H1 (cell line): Measurements from ENCODE around the gene CHRNG. TPM values are rescaled to one million over a fixed set of nuclear protein-coding genes. Genes with fewer than 3 reads are reported as not detected.

Experiments used
- CBX8 ChIP-seq: fragments of 300-800, 300-1000 bp; sonication (generic); IDR thresholded peaks from 2 replicates; pipeline ENCODE4 v1.7.1; 2016; ENCODE audit warnings: low read depth, low read length, borderline replicate concordance
- CEBPB ChIP-seq: IDR thresholded peaks from 2 replicates; pipeline ENCODE4 v1.6.1; 2012; ENCODE audit warnings: low read depth, low read length
- EZH2 ChIP-seq: fragments of 200-600 bp; sonication (generic); IDR thresholded peaks from 2 replicates; pipeline ENCODE4 v1.7.1; 2012; ENCODE audit warnings: low read depth, mild to moderate bottlenecking, moderate library complexity, low read length, inconsistent platforms; ENCODE audit not compliant: severe bottlenecking
- FOSL1 ChIP-seq: IDR thresholded peaks from 2 replicates; pipeline ENCODE4 v1.6.1; 2011; ENCODE audit warnings: mild to moderate bottlenecking, low read depth, low read length, moderate library complexity; ENCODE audit not compliant: insufficient read depth
- HDAC2 ChIP-seq, 2 experiments: fragments of 300-600 bp in 1 of 2; sonication (generic) in 1 of 2; IDR thresholded peaks; 2 replicates each; pipeline ENCODE4 v1.6.1; 2011 to 2012; ENCODE audit warnings: low read depth in 2 of 2, low read length in 2 of 2, mild to moderate bottlenecking in 2 of 2, moderate library complexity in 2 of 2, borderline replicate concordance in 1 of 2, inconsistent platforms in 1 of 2
- HDAC6 ChIP-seq: IDR thresholded peaks from one replicate; pipeline ENCODE4 v1.7.1; 2012; ENCODE audit warnings: low read depth, mild to moderate bottlenecking, inconsistent platforms, low read length, moderate library complexity
- KDM1A ChIP-seq: fragments of 200-600, 300-600 bp; sonication (generic); IDR thresholded peaks from 2 replicates; pipeline ENCODE4 v1.7.1; 2016; ENCODE audit warnings: mild to moderate bottlenecking, low read length, borderline replicate concordance
- KDM5A ChIP-seq: fragments of 200-600 bp; IDR thresholded peaks from 2 replicates; pipeline ENCODE4 v1.7.1; 2012; ENCODE audit warnings: mild to moderate bottlenecking, low read length, inconsistent platforms, mixed read lengths
- NANOG ChIP-seq: IDR thresholded peaks from 2 replicates; pipeline ENCODE4 v1.6.1; 2011; ENCODE audit warnings: low read length, low read depth, mild to moderate bottlenecking, inconsistent platforms; ENCODE audit not compliant: insufficient read depth, poor library complexity, severe bottlenecking
- NRF1 ChIP-seq: IDR thresholded peaks from 2 replicates; pipeline ENCODE4 v1.6.1; 2011; ENCODE audit warnings: mild to moderate bottlenecking, low read depth, low read length, improper control_type of control experiment
- PHF8 ChIP-seq: fragments of 200-600 bp; sonication (generic); conservative IDR thresholded peaks from 2 replicates; pipeline ENCODE4 v1.7.1; 2012; ENCODE audit warnings: low read depth, mild to moderate bottlenecking, inconsistent platforms, low read length, moderate library complexity
- POU5F1 ChIP-seq: IDR thresholded peaks from 2 replicates; pipeline ENCODE4 v1.6.1; 2011; ENCODE audit warnings: low read depth, mild to moderate bottlenecking, low read length, moderate library complexity
- SIRT6 ChIP-seq: IDR thresholded peaks from one replicate; pipeline ENCODE4 v1.7.1; 2012; ENCODE audit warnings: low read length, inconsistent platforms
- SIX5 ChIP-seq: IDR thresholded peaks from 2 replicates; pipeline ENCODE4 v1.6.1; 2011; ENCODE audit warnings: mild to moderate bottlenecking, low read depth, low read length
- SP1 ChIP-seq: IDR thresholded peaks from 2 replicates; pipeline ENCODE4 v1.6.1; 2011; ENCODE audit warnings: low read depth, low read length
- TAF7 ChIP-seq: optimal IDR thresholded peaks from 2 replicates; pipeline ENCODE3; 2011; ENCODE audit warnings: low read depth, mild to moderate bottlenecking, inconsistent platforms, low read length, moderate library complexity, borderline replicate concordance
- TCF12 ChIP-seq: IDR thresholded peaks from 2 replicates; pipeline ENCODE4 v1.6.1; 2011; ENCODE audit warnings: low read depth, mild to moderate bottlenecking, low read length
- TEAD4 ChIP-seq: IDR thresholded peaks from 2 replicates; pipeline ENCODE4 v1.6.1; 2012; ENCODE audit warnings: low read depth, low read length, inconsistent platforms, mixed read lengths
- YY1 ChIP-seq: IDR thresholded peaks from 2 replicates; pipeline ENCODE4 v1.6.1; 2011; ENCODE audit warnings: low read depth, mild to moderate bottlenecking, low read length
- polyA plus RNA-seq, 7 experiments: library from polyadenylated mRNA; depleted of rRNA in 3 of 7; stranded (reverse) in 5 of 7; unstranded in 2 of 7; fragments of >200 nt in 5 of 7; fragments of 200-250 nt in 2 of 7; gene quantifications; 1 replicate in 5 of 7; 2 replicates in 1 of 7; 4 replicates in 1 of 7; pipeline versions ENCODE4 v1.2.1 to v1.2.3, GENCODE V29; 2011 to 2013; ENCODE audit warnings: missing spikeins in 2 of 7, mixed read lengths in 2 of 7
- total RNA-seq: library from RNA; stranded (reverse); fragmentation: NEBNext Ultra II Directional; extraction: Animal tissue kit (Norgen Biotek cat#: 25700); gene quantifications from 2 replicates; pipeline ENCODE4 v1.2.1, GENCODE V29; 2021
- TF ChIP-seq, protein P1 (sequence below): IDR thresholded peaks from 2 replicates; pipeline ENCODE4 v1.6.1; 2012; ENCODE audit warnings: low read length, inconsistent platforms
- TF ChIP-seq, protein P2 (sequence below): IDR thresholded peaks from 2 replicates; pipeline ENCODE4 v1.6.1; 2012; ENCODE audit warnings: inconsistent platforms

CHRNG gene
- total and polyA plus RNA-seq, 2 of the 8 experiments (the other 6 are each of a cell fraction or from before 2014, with no cell fraction given): 0.05 TPM; not detected in 1

DNA sequence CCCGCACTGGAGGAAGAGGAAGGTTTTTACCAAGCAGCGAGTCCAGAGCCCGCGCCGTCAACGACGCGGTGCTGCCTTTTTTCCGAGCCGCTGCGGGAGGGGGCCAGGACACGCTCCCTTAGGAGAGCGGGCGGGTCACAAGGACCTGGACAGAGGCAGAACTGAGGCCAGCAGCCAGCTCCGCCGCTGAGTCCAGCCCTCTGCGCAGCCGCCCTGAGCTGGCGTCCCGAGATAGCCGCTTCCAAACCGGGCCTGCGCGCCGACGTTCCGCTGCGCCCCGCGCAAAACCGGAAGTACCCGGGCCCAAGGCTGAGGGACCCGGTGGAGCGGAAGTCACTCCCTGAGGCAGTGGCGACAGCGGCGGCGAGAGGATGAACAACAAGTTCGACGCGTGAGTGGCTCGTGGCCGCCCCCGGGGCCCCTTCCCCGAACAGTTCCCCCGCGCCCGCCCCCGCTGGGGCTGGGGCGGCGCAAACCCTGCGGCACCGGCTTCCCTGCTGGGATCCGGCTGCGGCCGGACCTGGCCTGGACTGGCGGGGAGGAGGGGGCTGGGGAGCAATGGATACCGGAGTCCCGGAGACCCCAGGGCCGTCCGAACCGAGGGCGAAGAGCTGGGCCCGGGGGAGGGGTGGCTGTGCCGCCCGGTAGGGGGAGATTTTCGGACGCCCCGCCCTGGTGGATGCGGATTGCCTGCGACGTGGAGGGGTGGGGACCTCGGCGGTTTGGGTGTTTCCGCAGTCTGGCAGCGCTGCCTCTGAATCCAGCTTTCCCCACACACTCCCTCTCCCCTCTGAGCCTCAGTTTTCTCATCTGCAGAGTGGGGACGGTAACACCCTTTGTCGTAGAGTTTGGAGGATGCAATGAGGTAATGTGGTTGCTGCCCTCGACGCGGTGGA, 11.1 kb downstream of the CHRNG start, which contains the start of the genes EIF4E2 and TIGD1 (continued):
- TF ChIP-seq, protein P1, sequence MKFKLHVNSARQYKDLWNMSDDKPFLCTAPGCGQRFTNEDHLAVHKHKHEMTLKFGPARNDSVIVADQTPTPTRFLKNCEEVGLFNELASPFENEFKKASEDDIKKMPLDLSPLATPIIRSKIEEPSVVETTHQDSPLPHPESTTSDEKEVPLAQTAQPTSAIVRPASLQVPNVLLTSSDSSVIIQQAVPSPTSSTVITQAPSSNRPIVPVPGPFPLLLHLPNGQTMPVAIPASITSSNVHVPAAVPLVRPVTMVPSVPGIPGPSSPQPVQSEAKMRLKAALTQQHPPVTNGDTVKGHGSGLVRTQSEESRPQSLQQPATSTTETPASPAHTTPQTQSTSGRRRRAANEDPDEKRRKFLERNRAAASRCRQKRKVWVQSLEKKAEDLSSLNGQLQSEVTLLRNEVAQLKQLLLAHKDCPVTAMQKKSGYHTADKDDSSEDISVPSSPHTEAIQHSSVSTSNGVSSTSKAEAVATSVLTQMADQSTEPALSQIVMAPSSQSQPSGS: peak; percentile 10; the same call in 1 of the 2 replicates
- TF ChIP-seq HDAC6: no peak
- peak; percentile 97 for TF ChIP-seq PHF8
- TF ChIP-seq KDM1A: peak; percentile 97
- TF ChIP-seq, protein P2, sequence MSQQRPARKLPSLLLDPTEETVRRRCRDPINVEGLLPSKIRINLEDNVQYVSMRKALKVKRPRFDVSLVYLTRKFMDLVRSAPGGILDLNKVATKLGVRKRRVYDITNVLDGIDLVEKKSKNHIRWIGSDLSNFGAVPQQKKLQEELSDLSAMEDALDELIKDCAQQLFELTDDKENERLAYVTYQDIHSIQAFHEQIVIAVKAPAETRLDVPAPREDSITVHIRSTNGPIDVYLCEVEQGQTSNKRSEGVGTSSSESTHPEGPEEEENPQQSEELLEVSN: peak; percentile 94
- TF ChIP-seq NANOG: peak; percentile 24
- peak; percentile 92 for TF ChIP-seq TAF7
- TF ChIP-seq SIRT6: no peak
- TF ChIP-seq YY1: peak; percentile 62; the same call in 1 of the 2 replicates
- no peak for TF ChIP-seq POU5F1
- no peak for TF ChIP-seq EZH2
- no peak for TF ChIP-seq SIX5
- TF ChIP-seq CBX8: no peak
- TF ChIP-seq FOSL1: 0 out of 2 replicates have a peak, but pooled peaks have one; percentile 20
- 0 out of 2 replicates have a peak, but pooled peaks have one; percentile 36 for TF ChIP-seq TEAD4
- no peak; the same call in 1 of the 2 replicates for TF ChIP-seq KDM5A
- TF ChIP-seq CEBPB: no peak
- TF ChIP-seq HDAC2 (IDR thresholded peaks at IDR 0.05; ENCODE audit: borderline replicate concordance in 1 of 2, low read depth in 2 of 2, low read length in 2 of 2): peak; percentile 45 to 59; a peak in 1 of 4 replicates
- TF ChIP-seq SP1: peak; percentile 41; the same call in 1 of the 2 replicates
- peak; percentile 60 for TF ChIP-seq NRF1
- peak; percentile 68; the same call in 1 of the 2 replicates for TF ChIP-seq TCF12
